ENCODE results near the gene SLC6A13. TPM values are rescaled to one million over a fixed set of nuclear protein-coding genes. Genes with fewer than 3 reads are reported as not detected.

The SLC6A13 gene
- total and polyA plus RNA-seq, 12 donors, result 0.87 to 6.1 (median 3.2) TPM

DNA sequence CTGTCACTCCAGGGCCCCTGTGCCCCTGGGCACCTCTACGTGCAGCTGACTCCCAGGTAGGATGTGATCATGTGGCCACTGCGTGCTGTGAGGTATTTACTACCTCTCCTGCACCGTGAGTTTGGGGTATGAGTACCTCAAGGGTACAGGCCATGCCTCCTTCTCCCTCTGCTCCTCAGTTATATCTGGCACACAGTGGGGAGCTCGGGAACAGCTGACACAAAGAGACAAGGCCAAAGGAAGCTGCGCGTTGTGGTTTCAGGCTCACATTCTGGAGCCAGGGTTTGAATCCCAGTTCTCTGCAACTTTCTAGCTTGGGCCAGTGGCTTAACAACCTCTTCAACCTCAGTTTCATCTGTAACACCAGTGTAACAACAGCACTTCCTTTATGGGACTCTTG is 40.9 kb downstream of the SLC6A13 start:
- WGBS, 2 donors, result 83 to 85% methylated on average over 6 of the region's 6 CpGs
- H3K27me3 ChIP-seq, result no peaks in the 10 kb centered on the region
- no peak overlapping the region for H3K4me3 ChIP-seq
- peaks cover 0 to 9% (median 0%) of the 10 kb centered on the region in 9 donors for H3K4me1 ChIP-seq
- DNase-seq (no peak), ATAC-seq (no peak)
- H3K36me3 ChIP-seq, result no peaks in the 10 kb centered on the region
- TF ChIP-seq, protein P1, sequence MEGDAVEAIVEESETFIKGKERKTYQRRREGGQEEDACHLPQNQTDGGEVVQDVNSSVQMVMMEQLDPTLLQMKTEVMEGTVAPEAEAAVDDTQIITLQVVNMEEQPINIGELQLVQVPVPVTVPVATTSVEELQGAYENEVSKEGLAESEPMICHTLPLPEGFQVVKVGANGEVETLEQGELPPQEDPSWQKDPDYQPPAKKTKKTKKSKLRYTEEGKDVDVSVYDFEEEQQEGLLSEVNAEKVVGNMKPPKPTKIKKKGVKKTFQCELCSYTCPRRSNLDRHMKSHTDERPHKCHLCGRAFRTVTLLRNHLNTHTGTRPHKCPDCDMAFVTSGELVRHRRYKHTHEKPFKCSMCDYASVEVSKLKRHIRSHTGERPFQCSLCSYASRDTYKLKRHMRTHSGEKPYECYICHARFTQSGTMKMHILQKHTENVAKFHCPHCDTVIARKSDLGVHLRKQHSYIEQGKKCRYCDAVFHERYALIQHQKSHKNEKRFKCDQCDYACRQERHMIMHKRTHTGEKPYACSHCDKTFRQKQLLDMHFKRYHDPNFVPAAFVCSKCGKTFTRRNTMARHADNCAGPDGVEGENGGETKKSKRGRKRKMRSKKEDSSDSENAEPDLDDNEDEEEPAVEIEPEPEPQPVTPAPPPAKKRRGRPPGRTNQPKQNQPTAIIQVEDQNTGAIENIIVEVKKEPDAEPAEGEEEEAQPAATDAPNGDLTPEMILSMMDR (IDR thresholded peaks at IDR 0.05), result no peak
- H3K27ac ChIP-seq, result no peak overlapping the region
- no peaks in the 10 kb centered on the region for H3K9me3 ChIP-seq
- intact Hi-C loops (cut with DNase I), result no loop called here

DNA sequence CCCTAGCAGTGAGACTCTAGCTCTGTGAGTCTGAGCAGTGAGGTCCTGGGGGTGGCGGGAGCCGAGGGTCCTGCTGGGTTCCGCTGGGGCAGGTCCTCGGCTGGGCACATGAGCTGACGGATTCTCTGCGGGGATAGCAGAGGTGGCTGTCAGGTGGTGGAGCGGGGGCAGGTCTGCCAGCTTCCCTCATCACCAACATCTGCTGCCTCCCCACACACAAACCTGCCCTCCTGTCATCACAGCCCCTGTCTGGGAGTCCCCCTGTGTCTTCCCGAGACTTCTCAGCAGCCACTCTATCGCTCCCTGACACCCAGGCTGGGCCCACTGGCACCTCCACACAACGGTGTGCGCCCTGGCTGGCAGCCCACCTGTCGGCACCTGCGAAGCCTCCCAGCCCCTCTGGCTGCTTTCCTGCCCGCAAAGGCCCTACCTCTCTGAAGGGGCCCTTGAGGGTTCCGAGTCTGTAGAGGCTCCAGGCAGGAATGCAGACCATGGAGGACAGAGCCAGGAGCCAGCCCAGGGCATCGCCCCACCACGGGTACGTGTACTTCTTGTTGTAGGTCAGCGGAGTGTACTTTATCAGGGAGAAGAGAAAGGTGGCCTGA is 41.6 kb downstream of the SLC6A13 start:
- Histone ChIP-seq H3K4me1 (peaks cover 0 to 9% (median 0%) of the 10 kb centered on the region in 9 donors), H3K27me3 (no peaks in the 10 kb centered on the region), H3K27ac (no peak overlapping the region), H3K36me3 (no peaks in the 10 kb centered on the region), H3K9me3 (no peaks in the 10 kb centered on the region), H3K4me3 (no peak overlapping the region)
- no peak for ATAC-seq
- WGBS, 2 donors, result 80 to 89% methylated on average over 19 of the region's 19 CpGs
- DNase-seq, result no peak
- intact Hi-C loops (cut with DNase I), result no loop called here
- TF ChIP-seq, protein P1 (IDR thresholded peaks at IDR 0.05), result no peak

DNA sequence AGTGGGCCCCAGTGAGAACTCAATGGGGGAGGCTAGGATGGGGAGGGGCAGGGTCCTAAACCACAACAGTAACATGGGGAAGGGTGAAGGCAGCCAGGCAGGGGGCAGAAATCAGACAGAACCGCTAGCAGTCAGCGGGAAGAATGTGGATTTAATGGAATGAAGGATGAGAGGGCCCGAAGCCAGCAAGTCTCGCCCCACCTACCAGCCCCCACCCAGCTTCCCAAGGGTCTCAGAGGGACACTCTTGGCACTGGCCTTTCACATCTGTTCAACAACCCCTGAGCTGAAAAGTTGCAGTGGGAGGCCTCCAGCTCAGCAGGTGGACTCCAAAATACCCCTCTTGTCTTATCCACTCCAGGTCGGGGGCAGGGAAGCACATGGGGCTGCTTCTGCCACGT is 42.1 kb downstream of the SLC6A13 start:
- intact Hi-C loops (cut with DNase I), result no loop called here
- Histone ChIP-seq H3K4me3 (no peak overlapping the region), H3K9me3 (no peaks in the 10 kb centered on the region), H3K4me1 (peaks cover 0 to 9% (median 0%) of the 10 kb centered on the region in 9 donors), H3K27me3 (no peaks in the 10 kb centered on the region), H3K27ac (no peak overlapping the region), H3K36me3 (no peaks in the 10 kb centered on the region)
- ATAC-seq, result no peak
- no peak for DNase-seq
- 71 to 72% methylated on average over 6 of the region's 6 CpGs for WGBS, 2 donors
- TF ChIP-seq, protein P1 (IDR thresholded peaks at IDR 0.05), result no peak

DNA sequence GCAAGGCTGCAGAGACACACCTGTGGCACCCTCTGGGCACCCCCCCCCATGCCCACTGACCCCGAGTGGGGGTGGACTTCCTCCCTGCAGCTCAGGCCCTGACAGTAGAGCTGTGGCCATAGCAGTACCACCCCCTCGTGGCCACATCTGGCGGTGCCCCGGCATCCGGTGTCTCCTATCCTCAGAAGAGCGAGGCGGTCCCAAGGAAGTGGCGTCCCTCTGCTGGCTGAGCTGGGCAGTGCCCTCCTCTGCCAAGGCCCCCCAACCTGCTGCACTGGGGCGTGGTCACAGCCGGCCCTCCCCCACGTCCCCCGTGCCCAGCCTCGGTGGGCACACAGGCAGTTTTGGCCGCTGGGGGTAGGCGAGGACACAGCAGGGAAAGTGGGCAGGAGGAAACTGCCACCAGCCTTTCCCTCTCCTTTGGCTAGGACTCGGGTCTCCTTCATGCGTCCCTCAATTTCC is 42.7 kb downstream of the SLC6A13 start:
- H3K4me1 ChIP-seq, result peaks cover 0 to 9% (median 0%) of the 10 kb centered on the region in 9 donors
- WGBS, 2 donors, result 41 to 53% methylated on average over 17 of the region's 17 CpGs
- DNase-seq (peak; percentile 35 to 67), ATAC-seq (peak; percentile 53 to 79 (median 67))
- TF ChIP-seq, protein P1 (IDR thresholded peaks at IDR 0.05), result peak; percentile 16 to 76 (median 56)
- H3K4me3 ChIP-seq, result no peak overlapping the region
- no peaks in the 10 kb centered on the region for H3K36me3 ChIP-seq
- no peak overlapping the region for H3K27ac ChIP-seq
- H3K27me3 ChIP-seq, result no peaks in the 10 kb centered on the region
- intact Hi-C loops (cut with DNase I), result no loop called here
- H3K9me3 ChIP-seq, result no peaks in the 10 kb centered on the region

Data from heart right ventricle (tissue), 16 donors.